GM23248 (cell line): ENCODE measurements around the gene CNGB1.

Experiments
- EZH2 ChIP-seq: fragments of 200-600 bp; sonication (generic); IDR thresholded peaks from 2 replicates; pipeline ENCODE4 v1.6.1; 2018; ENCODE audit warnings: antibody characterized with exemption, mild to moderate bottlenecking; ENCODE audit not compliant: insufficient read depth, poor library complexity, severe bottlenecking
- EZH2phosphoT487 ChIP-seq: fragments of 200-600 bp; sonication (generic); IDR thresholded peaks from 2 replicates; pipeline ENCODE4 v1.6.1; 2018; ENCODE audit warnings: antibody characterized with exemption, moderate library complexity, mild to moderate bottlenecking, low read depth; ENCODE audit not compliant: insufficient read depth

GRCh38 chr16:57904101-57904500 is 66.8 kb downstream of the CNGB1 start:
- TF ChIP-seq EZH2 = no peak
- TF ChIP-seq EZH2phosphoT487 = no peak
